Liver (tissue), 3 donors: Measurements from ENCODE around the gene BAIAP2L1.

Experiments used
- FOXA1 ChIP-seq: IDR thresholded peaks from 2 replicates; pipeline ENCODE4 v1.6.1; 2016; ENCODE audit warnings: antibody characterized with exemption
- GABPA ChIP-seq, 2 donors: IDR thresholded peaks in 1 of 2; conservative IDR thresholded peaks in 1 of 2; 2 replicates each; pipeline ENCODE4 v1.6.1; 2016; ENCODE audit warnings: antibody characterized with exemption in 2 of 2, mild to moderate bottlenecking in 1 of 2, moderate library complexity in 1 of 2
- HNF4A ChIP-seq, 2 donors: conservative IDR thresholded peaks; 2 replicates each; pipeline ENCODE4 v1.6.1; 2016; ENCODE audit warnings: antibody characterized with exemption in 2 of 2, mild to moderate bottlenecking in 2 of 2
- NR2F2 ChIP-seq: IDR thresholded peaks from 2 replicates; pipeline ENCODE4 v1.6.1; 2016; ENCODE audit warnings: antibody characterized with exemption
- RAD21 ChIP-seq, 2 donors: IDR thresholded peaks; 2 replicates each; pipeline ENCODE4 v1.6.1; 2016; ENCODE audit warnings: antibody characterized with exemption in 2 of 2, mild to moderate bottlenecking in 2 of 2
- RXRA ChIP-seq, 2 donors: IDR thresholded peaks; 2 replicates each; pipeline ENCODE4 v1.6.1; 2017 to 2018; ENCODE audit warnings: antibody characterized with exemption in 2 of 2, mild to moderate bottlenecking in 1 of 2
- SP1 ChIP-seq: IDR thresholded peaks from 2 replicates; pipeline ENCODE4 v1.6.1; 2018; ENCODE audit warnings: antibody characterized with exemption, mild to moderate bottlenecking
- TAF1 ChIP-seq: conservative IDR thresholded peaks from 2 replicates; pipeline ENCODE4 v1.6.1; 2016; ENCODE audit warnings: antibody characterized with exemption, mild to moderate bottlenecking
- TF ChIP-seq, protein P1 (sequence below): fragments of 150-350 bp; IDR thresholded peaks from 2 replicates; pipeline ENCODE4 v1.5.1; 2017; ENCODE audit warnings: improper control_type of control experiment, low read depth, low read length; ENCODE audit not compliant: missing input control
- TF ChIP-seq, protein P2 (sequence below): IDR thresholded peaks from 2 replicates; pipeline ENCODE4 v1.6.1; 2016; ENCODE audit warnings: antibody characterized with exemption
- donor health status: healthy.
- donor health status: healthy.

DNA sequence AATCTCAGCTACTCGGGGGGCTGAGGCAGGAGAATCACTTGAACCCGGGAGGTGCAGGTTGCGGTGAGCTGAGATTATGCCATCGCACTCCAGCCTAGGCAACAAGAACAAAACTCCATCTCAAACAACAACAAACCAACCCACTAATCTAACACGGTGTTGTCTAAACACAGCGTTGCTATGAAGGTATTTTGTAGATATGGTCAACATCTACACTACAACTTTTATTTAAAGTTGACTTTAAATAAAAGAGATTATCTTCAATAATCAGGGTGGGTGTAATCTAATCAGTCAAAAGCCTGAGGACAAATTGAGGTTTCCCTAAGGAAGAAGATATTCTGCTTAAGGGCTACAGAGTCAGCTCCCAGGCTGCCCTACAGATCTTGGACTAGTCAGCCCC lies 24.2 kb downstream of the BAIAP2L1 start:
- no peak for TF ChIP-seq TAF1
- TF ChIP-seq, protein P1, sequence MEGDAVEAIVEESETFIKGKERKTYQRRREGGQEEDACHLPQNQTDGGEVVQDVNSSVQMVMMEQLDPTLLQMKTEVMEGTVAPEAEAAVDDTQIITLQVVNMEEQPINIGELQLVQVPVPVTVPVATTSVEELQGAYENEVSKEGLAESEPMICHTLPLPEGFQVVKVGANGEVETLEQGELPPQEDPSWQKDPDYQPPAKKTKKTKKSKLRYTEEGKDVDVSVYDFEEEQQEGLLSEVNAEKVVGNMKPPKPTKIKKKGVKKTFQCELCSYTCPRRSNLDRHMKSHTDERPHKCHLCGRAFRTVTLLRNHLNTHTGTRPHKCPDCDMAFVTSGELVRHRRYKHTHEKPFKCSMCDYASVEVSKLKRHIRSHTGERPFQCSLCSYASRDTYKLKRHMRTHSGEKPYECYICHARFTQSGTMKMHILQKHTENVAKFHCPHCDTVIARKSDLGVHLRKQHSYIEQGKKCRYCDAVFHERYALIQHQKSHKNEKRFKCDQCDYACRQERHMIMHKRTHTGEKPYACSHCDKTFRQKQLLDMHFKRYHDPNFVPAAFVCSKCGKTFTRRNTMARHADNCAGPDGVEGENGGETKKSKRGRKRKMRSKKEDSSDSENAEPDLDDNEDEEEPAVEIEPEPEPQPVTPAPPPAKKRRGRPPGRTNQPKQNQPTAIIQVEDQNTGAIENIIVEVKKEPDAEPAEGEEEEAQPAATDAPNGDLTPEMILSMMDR = no peak
- TF ChIP-seq RAD21 (IDR thresholded peaks at IDR 0.05) = no peak
- TF ChIP-seq SP1 = no peak
- no peak for TF ChIP-seq FOXA1
- TF ChIP-seq, protein P2, sequence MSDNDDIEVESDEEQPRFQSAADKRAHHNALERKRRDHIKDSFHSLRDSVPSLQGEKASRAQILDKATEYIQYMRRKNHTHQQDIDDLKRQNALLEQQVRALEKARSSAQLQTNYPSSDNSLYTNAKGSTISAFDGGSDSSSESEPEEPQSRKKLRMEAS = no peak
- TF ChIP-seq GABPA (IDR thresholded peaks at IDR 0.05 in 1 of 2, conservative IDR thresholded peaks at IDR 0.05 in 1 of 2) = no peak
- TF ChIP-seq HNF4A (conservative IDR thresholded peaks at IDR 0.05) = no peak
- no peak for TF ChIP-seq NR2F2
- TF ChIP-seq RXRA (IDR thresholded peaks at IDR 0.05) = no peak
